Activated CD8-positive, alpha-beta memory T cell treated with anti-CD3 and anti-CD28 coated beads, Interleukin-2, amount 10 ng/mL, durations not matched to agents 7 days and 5 days (primary cell): Measurements from ENCODE around the gene RGS18. TPM values are rescaled to one million over a fixed set of nuclear protein-coding genes. Genes with fewer than 3 reads are reported as not detected.

Experiments used
- total RNA-seq, 2 experiments: library from RNA; stranded (reverse); gene quantifications; one replicate each; pipeline ENCODE4 v1.2.3, GENCODE V29; 2021

RGS18 gene
- total RNA-seq, 2 experiments from 2014 or later, result 0.79 to 1.1 TPM

Other genes with a start within 250 kb of the RGS18 start
- not detected for gene RGS21, start 158.5 kb downstream of the RGS18 start, total RNA-seq